ENCODE data around the gene MYO5A.

DNA sequence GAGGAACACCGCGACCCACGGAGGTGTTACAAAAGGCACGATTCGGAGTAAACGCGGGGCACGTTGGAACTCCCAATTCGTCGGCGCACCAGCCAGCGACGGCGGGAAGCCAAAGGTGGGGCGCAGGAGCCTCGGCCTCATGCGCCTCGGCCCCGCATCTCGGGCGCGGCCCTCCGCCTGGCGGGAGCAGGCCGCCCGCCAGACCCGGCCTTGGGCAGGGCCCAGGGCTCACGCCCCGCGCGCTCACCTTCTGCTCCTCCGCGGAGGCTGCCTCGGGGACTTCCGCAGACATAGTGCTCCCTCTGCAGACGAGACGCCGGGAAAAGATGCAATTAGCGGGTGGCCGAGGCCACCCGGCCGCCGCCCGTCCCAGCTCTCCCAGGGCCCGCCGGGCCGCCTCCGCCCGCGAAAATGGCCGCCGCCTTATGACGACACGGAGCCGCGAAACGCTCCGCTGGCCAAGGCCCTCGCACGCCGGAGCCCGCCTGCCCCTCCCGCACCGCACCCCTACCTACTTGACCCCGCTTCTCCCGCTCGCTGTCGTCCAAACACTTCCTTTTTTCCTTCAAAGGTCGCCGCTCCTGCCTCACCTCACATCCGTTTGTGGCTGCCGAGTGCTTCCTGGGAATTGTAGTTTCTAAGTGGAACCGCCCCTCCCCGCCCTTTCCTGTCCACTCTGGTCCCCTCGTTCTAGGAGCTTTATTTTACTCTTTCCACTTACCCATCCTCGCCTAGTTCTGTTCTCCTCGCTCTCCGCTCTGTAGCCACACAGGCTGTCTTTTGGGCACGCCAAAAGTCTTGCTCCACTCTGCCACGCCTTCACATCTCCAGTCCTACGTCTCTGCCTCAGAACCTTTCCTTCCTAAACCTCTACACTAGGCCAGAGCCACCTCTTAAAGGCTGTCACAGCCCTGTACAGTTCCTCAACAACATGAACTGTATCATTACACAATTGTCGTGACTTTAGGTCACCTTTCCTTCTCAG, 40.2 kb upstream of the MYO5A start, which contains the start of gene ARPP19:
- TF ChIP-seq HDGF (IDR thresholded peaks at IDR 0.05; ENCODE audit: borderline replicate concordance): no peak
- no peak for TF ChIP-seq FOXA1 (IDR thresholded peaks at IDR 0.05)
- TF ChIP-seq SP1 (IDR thresholded peaks at IDR 0.05): no peak
- no peak for TF ChIP-seq FOXM1 (IDR thresholded peaks at IDR 0.05; ENCODE audit: borderline replicate concordance)
- TF ChIP-seq FOXK2 (IDR thresholded peaks at IDR 0.05): no peak
- no peak for TF ChIP-seq ZNF384 (IDR thresholded peaks at IDR 0.05)
- no peak for TF ChIP-seq BHLHE40 (IDR thresholded peaks at IDR 0.05; ENCODE audit: borderline replicate concordance)
- TF ChIP-seq ELF4 (IDR thresholded peaks at IDR 0.05): no peak
- TF ChIP-seq NFRKB (IDR thresholded peaks at IDR 0.05): no peak
